NK-92 (cell line): ENCODE data around the gene TET2.

Source experiments
- DNase-seq: peaks from one replicate; lab custom pipeline; 2025; ENCODE audit not compliant: unreplicated experiment; lab: John Stamatoyannopoulos, UW

The TET2 gene

GRCh38 chr4:105230287-105230686, 83.6 kb downstream of the TET2 start:
- no peak for DNase-seq

DNA sequence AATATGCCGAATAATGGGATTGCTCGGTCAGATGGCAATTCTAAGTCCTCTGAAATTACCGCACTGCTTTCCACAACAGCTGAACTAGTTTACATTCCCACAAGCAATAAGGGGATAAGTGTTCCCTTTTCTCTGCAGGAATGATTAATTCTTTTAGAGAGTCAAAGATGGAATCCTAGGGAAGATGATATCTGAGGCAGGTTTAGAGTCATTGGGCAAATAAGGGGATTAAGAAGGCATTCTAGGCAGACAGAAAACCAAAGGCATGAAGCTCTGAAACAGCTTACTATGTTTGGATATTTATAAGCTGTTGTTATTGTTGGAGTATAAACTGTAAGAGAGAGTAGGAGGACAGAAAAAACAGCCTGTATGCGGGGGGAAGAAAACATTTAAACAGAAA, 85.7 kb downstream of the TET2 start:
- DNase-seq = no peak

DNA sequence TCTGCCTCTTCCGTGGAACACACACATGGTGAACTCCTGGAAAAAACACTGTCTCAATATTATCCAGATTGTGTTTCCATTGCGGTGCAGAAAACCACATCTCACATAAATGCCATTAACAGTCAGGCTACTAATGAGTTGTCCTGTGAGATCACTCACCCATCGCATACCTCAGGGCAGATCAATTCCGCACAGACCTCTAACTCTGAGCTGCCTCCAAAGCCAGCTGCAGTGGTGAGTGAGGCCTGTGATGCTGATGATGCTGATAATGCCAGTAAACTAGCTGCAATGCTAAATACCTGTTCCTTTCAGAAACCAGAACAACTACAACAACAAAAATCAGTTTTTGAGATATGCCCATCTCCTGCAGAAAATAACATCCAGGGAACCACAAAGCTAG, 87.9 kb downstream of the TET2 start:
- no peak for DNase-seq

GRCh38 chr4:105236202-105236915, 89.7 kb downstream of the TET2 start:
- DNase-seq = no peak

GRCh38 chr4:105236916-105237311, 90.2 kb downstream of the TET2 start:
- DNase-seq = no peak

DNA sequence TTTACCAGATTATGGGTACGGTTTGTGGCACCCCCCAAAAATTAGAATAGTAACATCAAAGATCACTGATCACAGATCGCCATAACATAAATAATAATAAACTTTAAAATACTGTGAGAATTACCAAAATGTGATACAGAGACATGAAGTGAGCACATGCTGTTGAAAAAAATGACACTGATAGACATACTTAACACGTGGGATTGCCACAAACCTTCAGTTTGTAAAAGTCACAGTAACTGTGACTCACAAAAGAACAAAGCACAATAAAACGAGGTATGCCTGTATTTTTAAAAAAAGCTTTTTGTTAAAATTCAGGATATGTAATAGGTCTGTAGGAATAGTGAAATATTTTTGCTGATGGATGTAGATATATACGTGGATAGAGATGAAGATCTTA, 93.4 kb downstream of the TET2 start:
- DNase-seq = no peak

- no peak for DNase-seq
Observed at GRCh38 chr4:105241451-105241850, 94.8 kb downstream of the TET2 start.

- no peak for DNase-seq
Observed at GRCh38 chr4:105243446-105243845, 96.8 kb downstream of the TET2 start.

- DNase-seq = no peak
Observed at GRCh38 chr4:105246712-105247111, 100.0 kb downstream of the TET2 start.

- no peak for DNase-seq
Observed at GRCh38 chr4:105248613-105249012, 101.9 kb downstream of the TET2 start.

DNA sequence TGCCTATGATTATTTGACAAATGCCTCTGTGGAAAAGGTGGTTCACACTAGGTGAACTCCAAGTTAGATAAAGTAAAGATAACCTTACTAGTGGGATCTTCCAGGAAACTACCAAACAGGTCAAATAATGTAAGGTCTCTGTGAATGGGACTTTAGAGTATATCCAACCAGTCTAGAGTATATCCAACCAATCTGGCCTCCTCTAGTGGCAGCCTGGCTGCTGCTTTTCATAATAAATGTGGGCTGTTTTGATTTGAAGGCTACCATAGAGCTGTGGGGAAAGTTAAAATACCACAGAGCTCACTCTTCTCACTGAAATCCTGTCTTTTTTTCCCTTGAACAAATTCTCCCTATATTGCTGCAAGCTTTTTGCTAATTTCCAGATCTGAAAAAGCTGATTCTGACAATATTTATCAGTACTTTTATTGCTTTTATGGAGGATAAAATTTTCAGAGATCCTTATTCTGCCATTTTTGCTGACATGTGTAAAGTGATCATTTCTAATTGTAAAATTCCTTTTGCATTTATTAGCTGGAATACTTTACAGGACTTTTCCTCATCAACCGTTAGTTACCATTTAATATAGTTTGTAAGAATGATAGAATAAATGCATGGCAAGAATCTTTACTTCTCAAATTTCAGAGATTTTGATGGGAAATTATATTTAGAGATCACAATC, 111.3 kb downstream of the TET2 start:
- DNase-seq = no peak

GRCh38 chr4:105265689-105266088, 119.0 kb downstream of the TET2 start:
- no peak for DNase-seq

- no peak for DNase-seq
Observed at GRCh38 chr4:105267280-105267679, 120.6 kb downstream of the TET2 start.

DNA sequence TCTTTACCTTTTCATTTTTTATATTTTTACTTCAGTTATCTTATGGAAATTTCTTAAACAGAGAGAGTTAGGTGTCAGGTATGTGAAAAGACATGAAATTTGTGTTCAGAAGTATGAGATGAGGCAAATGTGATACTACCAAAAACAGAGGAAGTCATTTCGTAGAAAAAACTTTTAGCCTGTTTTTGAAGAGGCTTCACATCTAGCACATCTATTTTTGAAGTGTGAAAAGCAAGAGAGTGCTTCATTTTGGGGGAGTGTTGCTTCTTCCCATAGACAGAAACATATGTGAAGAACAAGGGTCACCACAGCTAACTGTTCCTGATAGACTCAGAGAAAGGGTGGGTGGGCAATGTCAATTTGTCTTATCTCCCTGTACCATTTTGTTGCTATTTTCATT, 125.3 kb downstream of the TET2 start:
- no peak for DNase-seq

DNA sequence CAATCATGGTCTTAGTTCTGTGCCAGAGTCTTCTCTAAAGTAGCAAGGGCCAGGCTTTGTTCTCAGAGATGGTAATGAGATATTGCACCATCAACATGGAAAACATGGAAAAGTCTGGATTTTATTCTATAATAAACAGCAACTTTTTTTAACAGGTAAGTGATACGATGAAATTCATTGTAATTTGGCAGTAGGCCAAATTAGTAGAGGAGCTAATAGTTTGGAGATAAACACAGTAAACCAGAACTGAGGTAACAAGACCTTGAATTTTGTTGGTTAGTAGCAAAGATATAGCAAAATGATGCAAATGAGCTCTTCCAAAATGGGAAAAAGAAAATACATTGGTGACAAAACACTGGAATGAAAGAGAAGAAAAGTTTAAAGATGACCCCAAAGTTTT, 126.6 kb downstream of the TET2 start:
- DNase-seq = no peak

DNA sequence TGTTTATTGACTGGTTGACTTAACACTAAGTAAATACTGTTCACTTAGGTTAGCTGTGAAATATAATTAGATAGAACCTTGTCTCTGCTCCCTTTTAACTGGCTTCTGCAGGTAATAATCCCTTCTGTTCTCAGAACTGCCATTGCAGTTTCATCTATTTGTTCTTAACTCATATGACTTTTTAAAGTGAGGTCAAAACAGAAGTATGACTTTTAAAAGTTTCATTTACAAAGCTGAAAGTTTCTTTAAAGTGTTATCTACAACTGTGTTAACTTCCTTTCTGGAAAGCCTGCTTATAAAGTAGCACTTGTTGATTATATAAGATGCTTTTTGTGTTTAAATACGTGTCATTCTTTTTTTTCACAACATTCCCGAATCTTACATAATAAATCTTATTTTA, 127.4 kb downstream of the TET2 start:
- DNase-seq = no peak

DNA sequence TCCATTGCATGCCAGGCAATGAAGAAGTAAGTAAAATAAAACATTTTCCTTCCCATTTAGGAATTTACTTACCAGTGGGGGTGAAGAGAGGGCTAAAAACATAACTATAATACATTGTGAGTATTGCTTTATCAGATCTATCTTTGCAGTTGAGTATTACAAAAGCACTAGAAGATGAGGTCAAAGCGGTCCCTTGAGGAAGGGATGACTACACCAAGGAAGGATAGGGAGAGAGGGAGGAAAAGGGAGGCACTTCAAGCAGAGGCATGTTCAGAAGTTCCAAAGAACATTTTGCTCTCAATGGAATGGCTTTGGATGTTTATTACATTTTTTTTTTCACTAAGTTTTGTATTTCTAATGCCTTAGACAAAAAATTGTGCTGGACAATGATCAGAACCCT, 127.8 kb downstream of the TET2 start:
- no peak for DNase-seq

- DNase-seq = no peak
Observed at GRCh38 chr4:105276361-105277104, 129.9 kb downstream of the TET2 start.

DNA sequence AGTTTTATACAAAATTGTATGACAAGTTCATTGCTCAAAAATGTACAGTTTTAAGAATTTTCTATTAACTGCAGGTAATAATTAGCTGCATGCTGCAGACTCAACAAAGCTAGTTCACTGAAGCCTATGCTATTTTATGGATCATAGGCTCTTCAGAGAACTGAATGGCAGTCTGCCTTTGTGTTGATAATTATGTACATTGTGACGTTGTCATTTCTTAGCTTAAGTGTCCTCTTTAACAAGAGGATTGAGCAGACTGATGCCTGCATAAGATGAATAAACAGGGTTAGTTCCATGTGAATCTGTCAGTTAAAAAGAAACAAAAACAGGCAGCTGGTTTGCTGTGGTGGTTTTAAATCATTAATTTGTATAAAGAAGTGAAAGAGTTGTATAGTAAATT, 131.0 kb downstream of the TET2 start:
- no peak for DNase-seq

DNA sequence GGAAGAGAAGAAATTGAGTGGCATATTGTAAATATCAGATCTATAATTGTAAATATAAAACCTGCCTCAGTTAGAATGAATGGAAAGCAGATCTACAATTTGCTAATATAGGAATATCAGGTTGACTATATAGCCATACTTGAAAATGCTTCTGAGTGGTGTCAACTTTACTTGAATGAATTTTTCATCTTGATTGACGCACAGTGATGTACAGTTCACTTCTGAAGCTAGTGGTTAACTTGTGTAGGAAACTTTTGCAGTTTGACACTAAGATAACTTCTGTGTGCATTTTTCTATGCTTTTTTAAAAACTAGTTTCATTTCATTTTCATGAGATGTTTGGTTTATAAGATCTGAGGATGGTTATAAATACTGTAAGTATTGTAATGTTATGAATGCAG, 132.6 kb downstream of the TET2 start:
- no peak for DNase-seq

DNA sequence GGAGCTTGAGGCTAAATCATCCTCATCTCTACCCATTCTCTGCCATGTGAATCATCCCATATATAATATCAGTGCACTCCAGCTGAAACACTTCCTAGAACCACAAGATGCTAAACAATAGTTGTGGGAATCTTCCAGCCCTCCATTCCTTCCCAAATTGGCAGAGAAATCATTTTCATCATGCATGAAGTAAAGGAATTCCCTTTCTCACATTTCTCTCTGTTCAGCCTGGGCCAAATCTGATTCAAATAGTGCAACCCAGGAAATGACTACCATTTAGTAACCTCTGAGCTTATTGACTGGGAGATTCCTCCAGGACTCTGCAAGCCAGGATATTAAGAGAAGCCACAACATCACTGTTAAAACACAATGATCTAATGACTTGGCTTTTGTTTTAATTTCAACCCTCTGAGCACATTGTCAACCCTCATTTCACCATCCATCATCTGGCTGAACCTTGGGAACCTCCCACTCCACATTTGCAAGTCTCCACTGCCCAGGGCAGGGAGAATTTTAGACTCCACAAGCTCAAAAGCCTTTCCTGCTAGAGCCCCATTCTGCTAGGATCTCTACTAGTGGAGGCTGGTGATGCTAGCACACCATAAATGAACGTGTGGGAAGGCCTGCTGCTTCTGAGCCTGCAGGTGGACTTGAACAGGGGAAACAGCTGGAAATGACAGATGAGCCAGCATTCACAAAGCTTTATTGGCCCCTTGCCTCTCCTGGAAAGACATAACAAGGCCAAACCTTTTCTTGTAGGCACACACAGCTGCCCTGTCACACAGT, 133.9 kb downstream of the TET2 start:
- no peak for DNase-seq

DNA sequence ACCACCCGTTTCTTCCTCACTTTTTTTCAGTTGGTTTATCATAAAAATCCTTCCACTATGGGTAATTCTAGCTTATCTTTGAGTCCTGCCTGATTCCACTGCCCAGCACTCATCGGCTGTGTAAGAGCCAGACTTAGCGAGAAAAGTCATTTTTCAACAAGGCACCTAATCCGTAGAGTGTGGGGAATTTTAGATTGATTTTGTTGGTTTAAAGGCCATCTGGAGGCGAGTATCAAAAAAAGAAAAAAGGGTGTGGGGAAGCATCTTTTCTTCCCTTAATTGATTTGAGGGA, 134.4 kb downstream of the TET2 start:
- no peak for DNase-seq
